ENCODE measurements around the gene OR5AR1.
A peak's percentile ranks its signal among the peaks of the same experiment; 100 is the strongest.
"Not testable (repeated sequence)": the region's sequence is repeated elsewhere in the genome, so short reads cannot be mapped to it uniquely, and the experiment has no call there.

Gene OR5AR1

DNA sequence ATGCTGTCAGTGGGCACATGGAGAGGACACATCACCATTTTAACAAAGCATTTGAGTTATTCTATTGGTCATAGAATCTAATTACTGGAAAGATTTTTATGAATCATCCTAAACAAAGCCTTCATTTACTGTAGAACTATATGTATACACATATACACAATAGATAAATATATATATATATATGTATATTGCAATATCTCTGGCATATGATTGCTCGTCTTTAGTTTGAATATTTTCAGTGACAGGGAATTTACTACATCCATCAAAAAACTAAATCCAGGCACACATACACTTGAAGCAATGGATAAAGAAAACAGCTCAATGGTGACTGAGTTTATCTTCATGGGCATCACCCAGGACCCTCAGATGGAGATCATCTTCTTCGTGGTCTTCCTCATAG lies at the start of gene OR5AR1:
TSS of gene OR5AR1 (plus strand) at position 301 of the 400 bp plus-strand sequence. CDS start at position 301, 0 bp downstream.
- no peak within 1 kb of the TSS for H3K4me3 ChIP-seq (ENCODE audit: low read depth, low read length)
- no peaks in the 10 kb centered on the region for H3K36me3 ChIP-seq (ENCODE audit: control insufficient read depth, insufficient read depth, low read length)
- no peaks in the 10 kb centered on the region for H3K27me3 ChIP-seq (ENCODE audit: control insufficient read depth, insufficient read depth, low read length)
- no peaks in the 10 kb centered on the region for H3K9me3 ChIP-seq (ENCODE audit: control insufficient read depth, insufficient read depth, low read length)
- H3K9ac ChIP-seq (ENCODE audit: low read depth, low read length) = no peak within 1 kb of the TSS
- H3K4me1 ChIP-seq (ENCODE audit: control insufficient read depth, insufficient read depth, low read length) = peaks cover 17% of the 10 kb centered on the region

DNA sequence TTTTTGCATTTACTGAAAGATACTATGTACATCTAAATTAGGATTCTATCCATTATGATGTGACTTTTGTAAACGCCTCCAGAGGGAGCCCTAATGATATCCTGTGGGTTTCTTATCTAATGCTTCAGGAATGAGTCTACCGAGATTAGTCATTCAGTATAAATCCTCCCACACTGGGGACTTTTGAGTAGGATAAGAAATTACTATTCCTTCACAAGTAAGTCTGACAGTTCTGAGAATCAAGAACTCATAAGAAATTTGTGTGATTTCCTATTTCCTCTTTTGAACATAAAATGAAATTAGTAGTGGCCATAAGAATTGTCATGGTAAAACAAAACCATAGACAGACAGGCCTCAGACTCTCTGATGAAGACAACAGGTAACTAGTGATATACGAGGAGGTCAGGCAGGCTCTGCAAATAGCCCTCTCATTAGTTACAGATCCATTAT lies 38.8 kb upstream of the OR5AR1 start:
- no peak overlapping the region for H3K9ac ChIP-seq (ENCODE audit: low read depth, low read length)
- no peak overlapping the region for H3K4me3 ChIP-seq (ENCODE audit: low read depth, low read length)
- no peaks in the 10 kb centered on the region for H3K4me1 ChIP-seq (ENCODE audit: control insufficient read depth, insufficient read depth, low read length)
- H3K9me3 ChIP-seq (ENCODE audit: control insufficient read depth, insufficient read depth, low read length) = no peaks in the 10 kb centered on the region
- no peaks in the 10 kb centered on the region for H3K27me3 ChIP-seq (ENCODE audit: control insufficient read depth, insufficient read depth, low read length)
- H3K36me3 ChIP-seq (ENCODE audit: control insufficient read depth, insufficient read depth, low read length) = no peaks in the 10 kb centered on the region

DNA sequence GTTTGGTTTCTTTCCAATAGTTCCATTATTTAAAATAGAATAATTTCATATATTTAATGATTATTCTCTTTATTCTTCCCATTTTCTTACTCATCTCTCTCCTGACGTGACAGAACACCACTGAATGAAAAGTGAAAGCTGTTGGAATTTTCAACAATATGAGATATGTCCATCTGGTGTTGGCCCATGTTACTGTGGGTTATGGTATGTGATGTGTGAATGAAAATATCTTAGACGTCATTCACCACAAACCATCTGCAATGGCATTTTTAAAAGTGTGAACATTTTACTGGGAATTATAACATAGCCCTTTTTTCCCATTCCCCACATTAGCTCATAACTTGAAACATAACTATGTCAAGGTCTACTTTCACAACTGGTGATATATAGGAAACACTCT lies 37.5 kb upstream of the OR5AR1 start:
- Histone ChIP-seq H3K9ac (ENCODE audit: low read depth, low read length) (no peak overlapping the region), H3K4me1 (ENCODE audit: control insufficient read depth, insufficient read depth, low read length) (no peaks in the 10 kb centered on the region), H3K4me3 (ENCODE audit: low read depth, low read length) (no peak overlapping the region), H3K27me3 (ENCODE audit: control insufficient read depth, insufficient read depth, low read length) (no peaks in the 10 kb centered on the region), H3K36me3 (ENCODE audit: control insufficient read depth, insufficient read depth, low read length) (no peaks in the 10 kb centered on the region), H3K9me3 (ENCODE audit: control insufficient read depth, insufficient read depth, low read length) (no peaks in the 10 kb centered on the region)

- no peaks in the 10 kb centered on the region for H3K27me3 ChIP-seq (ENCODE audit: control insufficient read depth, insufficient read depth, low read length)
Observed at GRCh38 chr11:56632329-56632728, 31.2 kb upstream of the OR5AR1 start.

GRCh38 chr11:56636861-56637260 lies 26.6 kb upstream of the OR5AR1 start:
- Histone ChIP-seq H3K9me3 (ENCODE audit: control insufficient read depth, insufficient read depth, low read length) (no peaks in the 10 kb centered on the region), H3K4me1 (ENCODE audit: control insufficient read depth, insufficient read depth, low read length) (no peaks in the 10 kb centered on the region), H3K4me3 (ENCODE audit: low read depth, low read length) (no peak overlapping the region), H3K36me3 (ENCODE audit: control insufficient read depth, insufficient read depth, low read length) (no peaks in the 10 kb centered on the region), H3K27me3 (ENCODE audit: control insufficient read depth, insufficient read depth, low read length) (no peaks in the 10 kb centered on the region), H3K9ac (ENCODE audit: low read depth, low read length) (no peak overlapping the region)

More at GRCh38 chr11:56632329-56632728, 31.2 kb upstream of the OR5AR1 start:
- no peaks in the 10 kb centered on the region for H3K36me3 ChIP-seq (ENCODE audit: control insufficient read depth, insufficient read depth, low read length)
- H3K4me1 ChIP-seq (ENCODE audit: control insufficient read depth, insufficient read depth, low read length) = no peaks in the 10 kb centered on the region
- H3K9me3 ChIP-seq (ENCODE audit: control insufficient read depth, insufficient read depth, low read length) = no peaks in the 10 kb centered on the region
- no peak overlapping the region for H3K9ac ChIP-seq (ENCODE audit: low read depth, low read length)
- no peak overlapping the region for H3K4me3 ChIP-seq (ENCODE audit: low read depth, low read length)

GRCh38 chr11:56637500-56637899 lies 26.0 kb upstream of the OR5AR1 start:
- no peaks in the 10 kb centered on the region for H3K36me3 ChIP-seq (ENCODE audit: control insufficient read depth, insufficient read depth, low read length)
- H3K4me1 ChIP-seq (ENCODE audit: control insufficient read depth, insufficient read depth, low read length) = no peaks in the 10 kb centered on the region
- H3K9ac ChIP-seq (ENCODE audit: low read depth, low read length) = no peak overlapping the region
- no peaks in the 10 kb centered on the region for H3K9me3 ChIP-seq (ENCODE audit: control insufficient read depth, insufficient read depth, low read length)
- no peak overlapping the region for H3K4me3 ChIP-seq (ENCODE audit: low read depth, low read length)
- no peaks in the 10 kb centered on the region for H3K27me3 ChIP-seq (ENCODE audit: control insufficient read depth, insufficient read depth, low read length)

- no peaks in the 10 kb centered on the region for H3K36me3 ChIP-seq (ENCODE audit: control insufficient read depth, insufficient read depth, low read length)
- H3K9ac ChIP-seq (ENCODE audit: low read depth, low read length) = no peak within 1 kb of the TSS
- H3K4me1 ChIP-seq (ENCODE audit: control insufficient read depth, insufficient read depth, low read length) = no peaks in the 10 kb centered on the region
- no peaks in the 10 kb centered on the region for H3K9me3 ChIP-seq (ENCODE audit: control insufficient read depth, insufficient read depth, low read length)
- no peaks in the 10 kb centered on the region for H3K27me3 ChIP-seq (ENCODE audit: control insufficient read depth, insufficient read depth, low read length)
- H3K4me3 ChIP-seq (ENCODE audit: low read depth, low read length) = no peak within 1 kb of the TSS
Observed at GRCh38 chr11:56642339-56642738, 21.1 kb upstream of the OR5AR1 start, which contains the start of gene OR5AP2. OR5AP2 (minus strand) TSS chr11:56642439; CDS start chr11:56642439, 0 bp downstream.

GRCh38 chr11:56659755-56660154 lies 3.7 kb upstream of the OR5AR1 start:
- peak overlapping the region; percentile 48 for H3K4me3 ChIP-seq (ENCODE audit: low read depth, low read length)

GRCh38 chr11:56670984-56671383 lies 7.5 kb downstream of the OR5AR1 start:
- no peaks in the 10 kb centered on the region for H3K4me1 ChIP-seq (ENCODE audit: control insufficient read depth, insufficient read depth, low read length)
- no peak overlapping the region for H3K4me3 ChIP-seq (ENCODE audit: low read depth, low read length)
- H3K36me3 ChIP-seq (ENCODE audit: control insufficient read depth, insufficient read depth, low read length) = no peaks in the 10 kb centered on the region
- H3K27me3 ChIP-seq (ENCODE audit: control insufficient read depth, insufficient read depth, low read length) = no peaks in the 10 kb centered on the region
- H3K9me3 ChIP-seq (ENCODE audit: control insufficient read depth, insufficient read depth, low read length) = no peaks in the 10 kb centered on the region
- H3K9ac ChIP-seq (ENCODE audit: low read depth, low read length) = no peak overlapping the region

More at GRCh38 chr11:56659755-56660154, 3.7 kb upstream of the OR5AR1 start:
- Histone ChIP-seq H3K9me3 (ENCODE audit: control insufficient read depth, insufficient read depth, low read length) (no peaks in the 10 kb centered on the region), H3K27me3 (ENCODE audit: control insufficient read depth, insufficient read depth, low read length) (no peaks in the 10 kb centered on the region), H3K4me1 (ENCODE audit: control insufficient read depth, insufficient read depth, low read length) (peaks cover 17% of the 10 kb centered on the region), H3K36me3 (ENCODE audit: control insufficient read depth, insufficient read depth, low read length) (no peaks in the 10 kb centered on the region), H3K9ac (ENCODE audit: low read depth, low read length) (no peak overlapping the region)

- Histone ChIP-seq H3K4me1 (ENCODE audit: control insufficient read depth, insufficient read depth, low read length) (no peaks in the 10 kb centered on the region), H3K4me3 (ENCODE audit: low read depth, low read length) (no peak overlapping the region), H3K9me3 (ENCODE audit: control insufficient read depth, insufficient read depth, low read length) (no peaks in the 10 kb centered on the region), H3K9ac (ENCODE audit: low read depth, low read length) (no peak overlapping the region), H3K27me3 (ENCODE audit: control insufficient read depth, insufficient read depth, low read length) (no peaks in the 10 kb centered on the region), H3K36me3 (ENCODE audit: control insufficient read depth, insufficient read depth, low read length) (no peaks in the 10 kb centered on the region)
Observed at GRCh38 chr11:56688554-56689100, 25.1 kb downstream of the OR5AR1 start.

DNA sequence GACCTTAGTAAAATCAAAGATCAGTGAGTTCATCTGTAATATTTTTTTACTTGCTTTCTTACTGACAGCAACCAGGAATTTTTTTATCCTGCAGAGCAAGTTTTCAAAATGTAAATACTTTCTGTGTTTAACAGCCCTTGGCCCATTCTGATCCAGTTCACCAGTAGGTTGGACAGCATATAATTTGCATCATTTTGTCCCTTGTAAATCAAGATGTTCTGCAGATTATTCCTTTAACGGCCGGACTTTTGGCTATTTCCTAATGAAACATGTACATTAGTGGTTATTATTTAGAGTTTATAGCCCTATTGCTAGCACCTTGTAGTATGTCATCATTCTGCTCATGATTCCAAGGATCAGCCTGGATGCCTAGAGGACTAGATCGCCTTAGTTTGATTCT lies 27.7 kb downstream of the OR5AR1 start:
- H3K27me3 ChIP-seq (ENCODE audit: control insufficient read depth, insufficient read depth, low read length); H3K9me3 ChIP-seq (ENCODE audit: control insufficient read depth, insufficient read depth, low read length); H3K9ac ChIP-seq (ENCODE audit: low read depth, low read length); H3K4me1 ChIP-seq (ENCODE audit: control insufficient read depth, insufficient read depth, low read length); H3K36me3 ChIP-seq (ENCODE audit: control insufficient read depth, insufficient read depth, low read length); H3K4me3 ChIP-seq (ENCODE audit: low read depth, low read length): not testable (repeated sequence)

DNA sequence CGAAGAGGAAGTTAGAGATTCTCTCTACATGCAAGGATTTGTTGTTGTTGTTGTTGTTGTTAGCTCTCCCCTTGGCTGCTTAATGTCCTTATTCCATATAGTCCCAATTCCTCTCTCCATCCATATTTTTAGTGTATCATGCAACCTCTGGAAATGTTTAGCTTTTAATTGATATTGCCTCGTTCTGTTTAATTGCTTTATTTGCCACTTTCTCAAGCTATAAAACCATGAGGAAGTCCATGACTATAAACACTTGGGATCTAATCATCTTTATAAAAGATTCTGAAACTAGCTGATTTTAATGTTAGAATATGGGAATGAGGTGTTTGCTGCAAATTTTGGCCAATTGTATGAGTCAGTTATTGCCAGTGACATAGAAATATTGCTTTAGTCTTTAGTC lies 29.9 kb downstream of the OR5AR1 start:
- H3K27me3 ChIP-seq (ENCODE audit: control insufficient read depth, insufficient read depth, low read length) = no peaks in the 10 kb centered on the region
- no peaks in the 10 kb centered on the region for H3K9me3 ChIP-seq (ENCODE audit: control insufficient read depth, insufficient read depth, low read length)
- no peaks in the 10 kb centered on the region for H3K4me1 ChIP-seq (ENCODE audit: control insufficient read depth, insufficient read depth, low read length)
- no peak overlapping the region for H3K4me3 ChIP-seq (ENCODE audit: low read depth, low read length)
- H3K9ac ChIP-seq (ENCODE audit: low read depth, low read length) = no peak overlapping the region
- no peaks in the 10 kb centered on the region for H3K36me3 ChIP-seq (ENCODE audit: control insufficient read depth, insufficient read depth, low read length)

Measured in iPS-15b (cell line).